Prostate gland (tissue), 2 donors: ENCODE data around the gene GALNT5. TPM values are rescaled to one million over a fixed set of nuclear protein-coding genes. Genes with fewer than 3 reads are reported as not detected.
A peak's percentile ranks its signal among the peaks of the same experiment; 100 is the strongest.

ENCODE experiments used
- DNase-seq: peaks from one replicate; pipeline ENCODE4 v3.0.0-alpha.2; 2019; ENCODE audit warnings: low spot score
- H3K27ac ChIP-seq, 2 donors: fragments of 200-600 bp; sonication (generic); 2 replicates each; pipeline ENCODE4 v1.5.1; 2017 to 2019
- H3K27me3 ChIP-seq: fragments of 200-600 bp; sonication (generic); replicated peaks from 2 replicates; pipeline ENCODE4 v1.5.1; 2019; ENCODE audit not compliant: insufficient read depth
- H3K36me3 ChIP-seq, 2 donors: fragments of 200-600 bp; sonication (generic); 1 replicate in 1 of 2; 2 replicates in 1 of 2; pipeline versions ENCODE4 v1.5.1 to v1.8.1; 2017 to 2019
- H3K4me1 ChIP-seq: fragments of 200-600 bp; sonication (generic); replicated peaks from 2 replicates; pipeline ENCODE4 v1.5.1; 2019
- H3K4me3 ChIP-seq, 2 donors: fragments of 200-600 bp; sonication (generic); 2 replicates each; pipeline ENCODE4 v1.5.1; 2017 to 2019
- H3K9me3 ChIP-seq: fragments of 200-600 bp; sonication (generic); 2 replicates; pipeline ENCODE4 v1.5.1; 2017
- CTCF ChIP-seq, 4 experiments: fragments of 200-600 bp in 2 of 4; fragments of 450-650 bp in 2 of 4; sonication (generic) in 2 of 4; IDR thresholded peaks; 1 replicate in 3 of 4; 2 replicates in 1 of 4; pipeline ENCODE4 v1.5.1; 2016 to 2019; ENCODE audit warnings: antibody characterized with exemption in 4 of 4, mild to moderate bottlenecking in 2 of 4, moderate library complexity in 2 of 4
- POLR2A ChIP-seq: fragments of 450-650 bp; IDR thresholded peaks from one replicate; pipeline ENCODE4 v1.6.1; 2016; ENCODE audit warnings: antibody characterized with exemption, mild to moderate bottlenecking
- POLR2AphosphoS5 ChIP-seq: sonication (generic); formaldehyde crosslinking; IDR thresholded peaks from one replicate; pipeline ENCODE4 v1.6.1; 2017; ENCODE audit warnings: antibody characterized with exemption
- WGBS: methylation state at CpG from one replicate; pipeline ENCODE4 v1.1.5; 2018; 5-methylcytosine and 5-hydroxymethylcytosine counted together
- intact Hi-C: fragments of 100-400 bp; cut with DNase I; formaldehyde crosslinking; loops from one replicate; pipeline ENCODE4 v1.14.2; 2022
- total RNA-seq, 2 donors: library from RNA; depleted of rRNA; stranded (reverse); fragments of >200 nt; gene quantifications; one replicate each; pipeline ENCODE4 v1.1.0, GENCODE V29; 2016

The GALNT5 gene
- total RNA-seq, 2 donors from 2014 or later, result 2.0 to 2.6 TPM

- Histone ChIP-seq H3K27me3 (no peaks in the 10 kb centered on the region), H3K27ac (no peak overlapping the region), H3K9me3 (no peaks in the 10 kb centered on the region), H3K36me3 (no peaks in the 10 kb centered on the region), H3K4me3 (no peak overlapping the region), H3K4me1 (no peaks in the 10 kb centered on the region)
- TF ChIP-seq POLR2A (no peak), CTCF (IDR thresholded peaks at IDR 0.05) (no peak), POLR2AphosphoS5 (no peak)
- no peak for DNase-seq
- WGBS, result 77% methylated on average over 3 of the region's 3 CpGs
- intact Hi-C loops, result no loop called here
These were observed 19.2 kb upstream of the GALNT5 start for GRCh38 chr2:157238296-157238695.

GRCh38 chr2:157244691-157245090, 12.8 kb upstream of the GALNT5 start:
- DNase-seq, result no peak
- no peak overlapping the region for H3K4me3 ChIP-seq
- 61% methylated on average over 4 of the region's 4 CpGs for WGBS
- no peaks in the 10 kb centered on the region for H3K9me3 ChIP-seq
- H3K36me3 ChIP-seq, result no peaks in the 10 kb centered on the region
- no peaks in the 10 kb centered on the region for H3K27me3 ChIP-seq
- H3K27ac ChIP-seq, result no peak overlapping the region
- intact Hi-C loops, result no loop called here
- H3K4me1 ChIP-seq, result no peaks in the 10 kb centered on the region
- TF ChIP-seq CTCF (IDR thresholded peaks at IDR 0.05), result no peak
- no peak for TF ChIP-seq POLR2AphosphoS5
- no peak for TF ChIP-seq POLR2A

GRCh38 chr2:157245144-157245840, 12.2 kb upstream of the GALNT5 start:
- 83% methylated on average over 4 of the region's 4 CpGs for WGBS
- DNase-seq, result no peak
- intact Hi-C loops, result no loop called here
- no peaks in the 10 kb centered on the region for H3K36me3 ChIP-seq
- no peaks in the 10 kb centered on the region for H3K4me1 ChIP-seq
- H3K27me3 ChIP-seq, result no peaks in the 10 kb centered on the region
- no peak overlapping the region for H3K4me3 ChIP-seq
- H3K27ac ChIP-seq, result no peak overlapping the region
- no peaks in the 10 kb centered on the region for H3K9me3 ChIP-seq
- TF ChIP-seq POLR2AphosphoS5 (no peak), CTCF (IDR thresholded peaks at IDR 0.05) (no peak), POLR2A (no peak)

GRCh38 chr2:157245846-157246764, 11.4 kb upstream of the GALNT5 start:
- intact Hi-C loops, result no loop called here
- TF ChIP-seq POLR2A, result no peak
- TF ChIP-seq POLR2AphosphoS5, result peak; percentile 19
- no peaks in the 10 kb centered on the region for H3K4me1 ChIP-seq
- no peaks in the 10 kb centered on the region for H3K27me3 ChIP-seq
- H3K4me3 ChIP-seq, result no peak overlapping the region
- no peaks in the 10 kb centered on the region for H3K9me3 ChIP-seq
- DNase-seq, result no peak
- no peaks in the 10 kb centered on the region for H3K36me3 ChIP-seq
- 39% methylated on average over 7 of the region's 7 CpGs for WGBS
- H3K27ac ChIP-seq, result peak overlapping the region; percentile 5 to 17

GRCh38 chr2:157246765-157247407, 10.6 kb upstream of the GALNT5 start:
- H3K36me3 ChIP-seq, result no peaks in the 10 kb centered on the region
- H3K27me3 ChIP-seq, result no peaks in the 10 kb centered on the region
- no peak overlapping the region for H3K27ac ChIP-seq
- TF ChIP-seq POLR2AphosphoS5, result no peak
- no peak for TF ChIP-seq CTCF (IDR thresholded peaks at IDR 0.05)
- TF ChIP-seq POLR2A, result no peak
- intact Hi-C loops, result no loop called here
- no peak overlapping the region for H3K4me3 ChIP-seq
- no peaks in the 10 kb centered on the region for H3K4me1 ChIP-seq
- no peak for DNase-seq
- no peaks in the 10 kb centered on the region for H3K9me3 ChIP-seq
- 48% methylated on average over 6 of the region's 6 CpGs for WGBS
